Measurements from ENCODE around the gene TRANK1. TPM values are rescaled to one million over a fixed set of nuclear protein-coding genes. Genes with fewer than 3 reads are reported as not detected.

Gene TRANK1
- total RNA-seq, 1 experiment from 2014 or later = 1.1 TPM

DNA sequence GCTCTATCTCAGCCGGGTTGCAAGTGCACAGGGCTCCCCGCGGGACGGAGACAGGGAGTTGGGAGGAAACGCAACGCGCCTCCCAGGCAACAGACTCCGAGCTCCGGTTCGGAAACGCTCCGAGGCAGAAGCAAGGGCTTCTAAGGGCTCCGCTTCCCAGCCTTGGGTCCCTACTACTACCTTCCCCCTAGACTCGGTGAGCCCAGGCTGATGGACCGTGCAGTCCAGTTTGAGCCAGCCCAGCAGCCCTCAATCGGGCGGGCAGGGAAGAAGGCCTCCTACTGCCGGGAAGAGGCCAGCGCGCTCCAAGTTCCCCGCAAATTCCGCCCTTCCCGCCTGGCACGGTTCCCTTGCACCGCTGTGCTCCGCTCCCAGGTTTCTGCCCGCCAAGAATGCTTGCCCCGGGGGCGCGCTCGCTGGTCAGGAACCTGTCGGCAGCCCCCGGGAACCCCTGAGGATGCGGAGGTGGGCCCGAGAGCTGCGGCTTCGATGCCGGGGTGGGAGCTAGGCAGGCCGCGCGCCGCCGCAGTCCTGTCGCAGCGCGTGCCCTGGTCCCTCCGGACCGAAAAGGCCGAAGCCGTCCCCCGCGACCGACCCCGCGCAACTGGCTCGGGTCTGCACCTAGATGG lies 728 bp downstream of the TRANK1 start (continued):
- TF ChIP-seq POLR2A (IDR thresholded peaks at IDR 0.05; ENCODE audit: borderline replicate concordance, extremely low read depth, insufficient read depth, insufficient read length) (no peak), POLR2AphosphoS5 (IDR thresholded peaks at IDR 0.05; ENCODE audit: low read depth, low read length) (no peak)

- Histone ChIP-seq H3K27ac (ENCODE audit: low read depth, low read length) (no peak overlapping the region), H4K20me1 (ENCODE audit: insufficient read depth) (no peaks in the 10 kb centered on the region), H3K36me3 (ENCODE audit: control insufficient read depth in 1 of 2, insufficient read depth in 2 of 2, low read length in 2 of 2) (no peaks in the 10 kb centered on the region), H3K4me3 (replicated peaks in 1 of 2; ENCODE audit: low read depth in 1 of 2, low read length in 2 of 2) (no peak overlapping the region), H3K9me3 (ENCODE audit: control insufficient read depth in 1 of 2, insufficient read depth in 1 of 2, low read depth in 1 of 2, low read length in 2 of 2) (peaks cover 7 to 11% of the 10 kb centered on the region in 2 experiments; a peak in 3 of 4 replicates), H3K27me3 (ENCODE audit: insufficient read depth, low read length) (no peaks in the 10 kb centered on the region), H3K4me1 (ENCODE audit: control insufficient read depth in 1 of 2, insufficient read depth in 2 of 2, low read length in 2 of 2) (no peaks in the 10 kb centered on the region), H3K9me2 (ENCODE audit: insufficient read depth) (no peaks in the 10 kb centered on the region), H2AFZ (ENCODE audit: low read depth, low read length, poor library complexity, severe bottlenecking) (no peak overlapping the region), H3K4me2 (ENCODE audit: low read length) (no peak overlapping the region), H3K79me2 (ENCODE audit: insufficient read depth, low read length) (no peaks in the 10 kb centered on the region), H3K9ac (ENCODE audit: low read length) (no peak overlapping the region)
- ChIA-PET POLR2A (no interaction called here), RAD21 (ENCODE audit: low non-redundant PET in 1 of 2, low total read pairs in 2 of 2, uncharacterized antibody in 2 of 2, unreplicated experiment in 2 of 2) (no interaction called here), CTCF (no interaction called here)
- ATAC-seq (no peak), DNase-seq (ENCODE audit: low read depth, low spot score) (no peak)
- TF ChIP-seq ELF1 (IDR thresholded peaks at IDR 0.05; ENCODE audit: borderline replicate concordance, low read depth) (no peak), POLR2AphosphoS5 (IDR thresholded peaks at IDR 0.05; ENCODE audit: low read depth, low read length) (no peak), ZFX (IDR thresholded peaks at IDR 0.05) (no peak), POLR2A (IDR thresholded peaks at IDR 0.05; ENCODE audit: borderline replicate concordance, extremely low read depth, insufficient read depth, insufficient read length) (no peak), CBX3 (IDR thresholded peaks at IDR 0.05; ENCODE audit: low read depth) (no peak), JUND (IDR thresholded peaks at IDR 0.05) (no peak), EGR1 (IDR thresholded peaks at IDR 0.05; ENCODE audit: low read depth) (no peak), EZH2 (IDR thresholded peaks at IDR 0.05) (no peak)
- TF ChIP-seq, protein P1, sequence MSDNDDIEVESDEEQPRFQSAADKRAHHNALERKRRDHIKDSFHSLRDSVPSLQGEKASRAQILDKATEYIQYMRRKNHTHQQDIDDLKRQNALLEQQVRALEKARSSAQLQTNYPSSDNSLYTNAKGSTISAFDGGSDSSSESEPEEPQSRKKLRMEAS (IDR thresholded peaks at IDR 0.05) = no peak
- intact Hi-C loops (cut with micrococcal nuclease) = no loop called here
- no TSS peak for BruUV-seq (replicated peaks)
These were observed 1.3 kb downstream of the TRANK1 start for GRCh38 chr3:36943601-36944000.
